ENCODE data around the gene ZNF460. TPM values are rescaled to one million over a fixed set of nuclear protein-coding genes. Genes with fewer than 3 reads are reported as not detected.

ZNF460 gene
- total and polyA plus RNA-seq, 2 of the 4 experiments (the other 2 are of a cell fraction): 3.6 to 55.2 TPM

DNA sequence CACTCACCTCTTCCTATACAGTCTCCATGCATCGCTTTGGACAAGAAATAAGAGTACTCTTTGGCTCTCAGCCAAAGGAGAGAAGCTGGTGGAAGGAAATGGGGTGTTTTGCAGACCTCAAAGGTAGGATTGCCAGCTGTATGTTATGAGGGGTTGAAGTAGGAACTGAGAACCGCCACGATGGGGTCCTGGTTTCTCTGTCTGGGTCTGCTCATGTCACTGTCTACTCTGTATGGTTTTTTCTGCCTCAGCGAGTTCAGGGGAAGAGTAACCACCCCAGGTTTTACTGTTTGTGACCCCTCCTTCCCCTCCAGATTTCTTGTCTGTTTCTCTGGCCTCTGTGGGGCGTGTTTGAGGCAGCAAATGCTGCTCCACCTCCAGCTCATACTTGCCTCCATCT is 35.8 kb upstream of the ZNF460 start:
- Histone ChIP-seq H3K14ac (replicated peaks; ENCODE audit: low read depth, low read length) (no peak overlapping the region), H2AK9ac (replicated peaks; ENCODE audit: low read depth, low read length, poor library complexity) (no peak overlapping the region), H3K4ac (ENCODE audit: low read depth, low read length) (no peak overlapping the region), H3K23ac (ENCODE audit: low read depth, low read length) (no peak overlapping the region), H3K27me3 (ENCODE audit: control insufficient read depth, insufficient read depth, low read length) (no peaks in the 10 kb centered on the region), H3K9me1 (ENCODE audit: insufficient read depth, low read length) (peaks cover 15% of the 10 kb centered on the region), H3K4me1 (ENCODE audit: control insufficient read depth, insufficient read depth, low read length) (peaks cover 9% of the 10 kb centered on the region), H3K4me2 (ENCODE audit: low read depth, low read length) (no peak overlapping the region), H4K20me1 (ENCODE audit: insufficient read depth, low read length) (peaks cover 17% of the 10 kb centered on the region; the same call in 1 of the 2 replicates), H2AFZ (replicated peaks; ENCODE audit: low read length, poor library complexity) (no peak overlapping the region), H2AK5ac (ENCODE audit: low read depth, low read length) (no peak overlapping the region), H4K8ac (ENCODE audit: low read depth in 2 of 2, low read length in 2 of 2) (no peak overlapping the region), H3K79me1 (ENCODE audit: low read depth in 1 of 2, low read length in 2 of 2) (peaks cover 48 to 75% of the 10 kb centered on the region in 2 experiments), H3K9me3 (ENCODE audit: control insufficient read depth, insufficient read depth, low read length) (no peaks in the 10 kb centered on the region), H4K5ac (ENCODE audit: low read depth, low read length) (no peak overlapping the region), H3K27ac (ENCODE audit: insufficient read depth, low read length) (no peak overlapping the region), H4K91ac (ENCODE audit: insufficient read depth, low read depth, low read length) (no peak overlapping the region), H2BK20ac (ENCODE audit: low read depth, low read length) (no peak overlapping the region), H2BK15ac (ENCODE audit: low read depth, low read length) (no peak overlapping the region), H3K36me3 (ENCODE audit: control insufficient read depth, insufficient read depth, low read length) (peaks cover 42% of the 10 kb centered on the region), H2BK120ac (ENCODE audit: low read depth, low read length) (no peak overlapping the region), H3K18ac (ENCODE audit: low read depth, low read length) (no peak overlapping the region), H3K56ac (ENCODE audit: extremely low read depth, insufficient read depth, low read length) (no peak overlapping the region), H3K9ac (ENCODE audit: low read depth, low read length) (no peak overlapping the region), H3K4me3 (ENCODE audit: insufficient read depth, low read depth, low read length) (no peak overlapping the region), H2BK5ac (ENCODE audit: low read depth, low read length, poor library complexity, severe bottlenecking) (no peak overlapping the region)
- in situ Hi-C loops (cut with MboI; ENCODE audit: low sequenced_read_pairs): no loop called here
- DNase-seq (no peak), ATAC-seq (ENCODE audit: low read depth) (no peak)
- intact Hi-C loops (cut with micrococcal nuclease): no loop called here
- WGBS, 2 experiments (ENCODE audit: extremely low coverage in 2 of 2, insufficient read length in 1 of 2): 100% methylated on average over 1 of the region's 5 CpGs; no CpG with 5 or more reads in 1 of the 2 experiments
- dilution Hi-C loops (cut with HindIII; ENCODE audit: low sequenced_read_pairs, unreplicated experiment): no loop called here
- CTCF ChIA-PET: no interaction called here
- TF ChIP-seq MAZ (IDR thresholded peaks at IDR 0.05; ENCODE audit: borderline replicate concordance, low read depth, low read length): no peak
- TF ChIP-seq, protein P1, sequence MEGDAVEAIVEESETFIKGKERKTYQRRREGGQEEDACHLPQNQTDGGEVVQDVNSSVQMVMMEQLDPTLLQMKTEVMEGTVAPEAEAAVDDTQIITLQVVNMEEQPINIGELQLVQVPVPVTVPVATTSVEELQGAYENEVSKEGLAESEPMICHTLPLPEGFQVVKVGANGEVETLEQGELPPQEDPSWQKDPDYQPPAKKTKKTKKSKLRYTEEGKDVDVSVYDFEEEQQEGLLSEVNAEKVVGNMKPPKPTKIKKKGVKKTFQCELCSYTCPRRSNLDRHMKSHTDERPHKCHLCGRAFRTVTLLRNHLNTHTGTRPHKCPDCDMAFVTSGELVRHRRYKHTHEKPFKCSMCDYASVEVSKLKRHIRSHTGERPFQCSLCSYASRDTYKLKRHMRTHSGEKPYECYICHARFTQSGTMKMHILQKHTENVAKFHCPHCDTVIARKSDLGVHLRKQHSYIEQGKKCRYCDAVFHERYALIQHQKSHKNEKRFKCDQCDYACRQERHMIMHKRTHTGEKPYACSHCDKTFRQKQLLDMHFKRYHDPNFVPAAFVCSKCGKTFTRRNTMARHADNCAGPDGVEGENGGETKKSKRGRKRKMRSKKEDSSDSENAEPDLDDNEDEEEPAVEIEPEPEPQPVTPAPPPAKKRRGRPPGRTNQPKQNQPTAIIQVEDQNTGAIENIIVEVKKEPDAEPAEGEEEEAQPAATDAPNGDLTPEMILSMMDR (conservative IDR thresholded peaks at IDR 0.05; ENCODE audit: low read depth, low read length): no peak
- no peak for TF ChIP-seq CEBPB (IDR thresholded peaks at IDR 0.05; ENCODE audit: low read depth, low read length)
- TF ChIP-seq BHLHE40 (IDR thresholded peaks at IDR 0.05; ENCODE audit: low read depth, low read length): no peak
- no peak for TF ChIP-seq MXI1 (IDR thresholded peaks at IDR 0.05; ENCODE audit: borderline replicate concordance, low read depth, low read length)
- TF ChIP-seq NFE2L2 (IDR thresholded peaks at IDR 0.05; ENCODE audit: low read depth, low read length): no peak
- TF ChIP-seq, protein P2, sequence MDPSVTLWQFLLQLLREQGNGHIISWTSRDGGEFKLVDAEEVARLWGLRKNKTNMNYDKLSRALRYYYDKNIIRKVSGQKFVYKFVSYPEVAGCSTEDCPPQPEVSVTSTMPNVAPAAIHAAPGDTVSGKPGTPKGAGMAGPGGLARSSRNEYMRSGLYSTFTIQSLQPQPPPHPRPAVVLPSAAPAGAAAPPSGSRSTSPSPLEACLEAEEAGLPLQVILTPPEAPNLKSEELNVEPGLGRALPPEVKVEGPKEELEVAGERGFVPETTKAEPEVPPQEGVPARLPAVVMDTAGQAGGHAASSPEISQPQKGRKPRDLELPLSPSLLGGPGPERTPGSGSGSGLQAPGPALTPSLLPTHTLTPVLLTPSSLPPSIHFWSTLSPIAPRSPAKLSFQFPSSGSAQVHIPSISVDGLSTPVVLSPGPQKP (IDR thresholded peaks at IDR 0.05; ENCODE audit: borderline replicate concordance, low read depth, low read length): no peak
- no peak for TF ChIP-seq RCOR1 (IDR thresholded peaks at IDR 0.05; ENCODE audit: insufficient replicate concordance, low read length)
- TF ChIP-seq POLR2A (IDR thresholded peaks at IDR 0.05; ENCODE audit: low read depth, low read length): no peak
- TF ChIP-seq, protein P3, sequence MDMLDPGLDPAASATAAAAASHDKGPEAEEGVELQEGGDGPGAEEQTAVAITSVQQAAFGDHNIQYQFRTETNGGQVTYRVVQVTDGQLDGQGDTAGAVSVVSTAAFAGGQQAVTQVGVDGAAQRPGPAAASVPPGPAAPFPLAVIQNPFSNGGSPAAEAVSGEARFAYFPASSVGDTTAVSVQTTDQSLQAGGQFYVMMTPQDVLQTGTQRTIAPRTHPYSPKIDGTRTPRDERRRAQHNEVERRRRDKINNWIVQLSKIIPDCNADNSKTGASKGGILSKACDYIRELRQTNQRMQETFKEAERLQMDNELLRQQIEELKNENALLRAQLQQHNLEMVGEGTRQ (IDR thresholded peaks at IDR 0.05; ENCODE audit: low read depth, low read length): no peak
- no peak for TF ChIP-seq CHD1 (IDR thresholded peaks at IDR 0.05; ENCODE audit: low read depth, low read length)
- TF ChIP-seq RFX5 (IDR thresholded peaks at IDR 0.05; ENCODE audit: low read depth, low read length): no peak
- TF ChIP-seq FOS (IDR thresholded peaks at IDR 0.05; ENCODE audit: low read depth, low read length): no peak
- TF ChIP-seq SMC3 (IDR thresholded peaks at IDR 0.05; ENCODE audit: low read depth, low read length): no peak
- TF ChIP-seq MAFK (IDR thresholded peaks at IDR 0.05; ENCODE audit: low read depth, low read length): no peak
- TF ChIP-seq RAD21 (IDR thresholded peaks at IDR 0.05; ENCODE audit: low read length): no peak
- BruUV-seq (replicated peaks): no TSS peak
- POLR2A ChIA-PET (ENCODE audit: unreplicated experiment): no interaction called here

Data from IMR-90 (cell line).